HepG2 (cell line): ENCODE results near the gene STK32C. TPM values are rescaled to one million over a fixed set of nuclear protein-coding genes. Genes with fewer than 3 reads are reported as not detected.

Experiments
- ATAC-seq: fragments of 200-7000 bp; cut with Tn5 transposase; 3 replicates; pipeline ENCODE4 v1.9.1; 2020; ENCODE audit warnings: mild to moderate bottlenecking, moderate library complexity
- BruUV-seq: library from RNA; stranded (reverse); fragments of 400-500 nt; replicated peaks from 2 replicates; lab custom pipeline; 2021; lab: Mats Ljungman, UMichigan
- CTCF ChIA-PET: fragments of 300-600 bp; formaldehyde crosslinking; extraction: SDS; loops from one replicate; lab custom pipeline; 2021; ENCODE audit warnings: low total read pairs, inconsistent platforms, low intra/inter-chr PET ratio; lab: Yijun Ruan, JAX
- POLR2A ChIA-PET: fragments of 350-600 bp; sonication (Branson Sonifier 250); formaldehyde crosslinking; loops from one replicate; lab custom pipeline; 2020; ENCODE audit warnings: antibody characterized with exemption, inconsistent platforms; lab: Yijun Ruan, JAX
- DNase-seq: peaks from one replicate; pipeline ENCODE4 v3.0.0-alpha.2; 2015; ENCODE audit warnings: low spot score
- FAIRE-seq: peaks from 3 replicates; lab custom pipeline; 2011; peaks lifted over from hg19 to GRCh38; lab: Jason Lieb, UNC
- H2AFZ ChIP-seq: one replicate; pipeline ENCODE4 v1.6.1; 2011; ENCODE audit warnings: low read length, inconsistent platforms
- H3K27ac ChIP-seq: fragments of 300-600 bp; 3 replicates; pipeline ENCODE4 v1.8.0; 2011; ENCODE audit warnings: mixed run types, mild to moderate bottlenecking, mixed read lengths, low read length, inconsistent platforms; ENCODE audit not compliant: insufficient read depth; ENCODE audit errors: extremely low read length
- H3K27me3 ChIP-seq, 2 experiments: fragments of 200-600 bp in 1 of 2; 2 replicates in 1 of 2; 3 replicates in 1 of 2; pipeline versions ENCODE4 v1.6.0 to v1.8.0; 2011; ENCODE audit warnings: low read length in 2 of 2, mild to moderate bottlenecking in 2 of 2, moderate library complexity in 2 of 2, inconsistent platforms in 1 of 2; ENCODE audit not compliant: insufficient read depth in 2 of 2, control insufficient read depth in 1 of 2
- H3K36me3 ChIP-seq, 2 experiments: fragments of 200-600 bp in 1 of 2; replicated peaks in 1 of 2; 2 replicates in 1 of 2; 3 replicates in 1 of 2; pipeline versions ENCODE4 v1.5.1 to v1.8.0; 2011; ENCODE audit warnings: low read length in 2 of 2, inconsistent platforms in 1 of 2; ENCODE audit not compliant: insufficient read depth in 2 of 2, control insufficient read depth in 1 of 2
- H3K4me1 ChIP-seq: 2 replicates; pipeline ENCODE4 v1.5.1; 2012; ENCODE audit warnings: low read length, inconsistent platforms; ENCODE audit not compliant: insufficient read depth
- H3K4me2 ChIP-seq: 2 replicates; pipeline ENCODE4 v1.6.0; 2011; ENCODE audit warnings: low read depth, low read length, inconsistent platforms
- H3K4me3 ChIP-seq, 3 experiments: fragments of 200-600 bp in 1 of 3; sonication (generic), shearing (Covaris generic) in 1 of 3; replicated peaks in 1 of 3; 2 replicates each; pipeline ENCODE4 v1.5.1; 2011 to 2016; ENCODE audit warnings: low read length in 3 of 3, inconsistent platforms in 2 of 3, low read depth in 2 of 3, mild to moderate bottlenecking in 2 of 3, control low read depth in 1 of 3, mixed read lengths in 1 of 3; ENCODE audit not compliant: insufficient read depth in 1 of 3
- H3K79me2 ChIP-seq: one replicate; pipeline ENCODE4 v1.6.1; 2011; ENCODE audit warnings: low read length, inconsistent platforms; ENCODE audit not compliant: insufficient read depth
- H3K9ac ChIP-seq: 2 replicates; pipeline ENCODE4 v1.6.0; 2011; ENCODE audit warnings: mild to moderate bottlenecking, low read depth, low read length, inconsistent platforms; ENCODE audit not compliant: insufficient read depth
- H3K9me3 ChIP-seq: 2 replicates; pipeline ENCODE4 v1.5.1; 2012; ENCODE audit warnings: mild to moderate bottlenecking, low read length
- H4K20me1 ChIP-seq: 2 replicates; pipeline ENCODE4 v1.6.0; 2011; ENCODE audit warnings: inconsistent platforms, mild to moderate bottlenecking, low read length, moderate library complexity; ENCODE audit not compliant: insufficient read depth
- AKAP8 ChIP-seq: sonication (generic); formaldehyde crosslinking; IDR thresholded peaks from 2 replicates; pipeline ENCODE4 v1.5.1; 2020; ENCODE audit warnings: mild to moderate bottlenecking, missing genetic modification reagents
- MTA1 ChIP-seq: sonication (generic); formaldehyde crosslinking; IDR thresholded peaks from 2 replicates; pipeline ENCODE4 v1.4.0; 2020; ENCODE audit warnings: missing genetic modification reagents, mild to moderate bottlenecking, borderline replicate concordance
- MTF2 ChIP-seq: sonication (generic); formaldehyde crosslinking; IDR thresholded peaks from 2 replicates; pipeline ENCODE4 v1.5.0; 2020; ENCODE audit warnings: missing genetic modification reagents, borderline replicate concordance
- SAP130 ChIP-seq: IDR thresholded peaks from 2 replicates; pipeline ENCODE4 v1.6.1; 2016; ENCODE audit warnings: low read depth
- SKI ChIP-seq: fragments of 450-650 bp; IDR thresholded peaks from one replicate; pipeline ENCODE4 v1.6.1; 2018; ENCODE audit warnings: mild to moderate bottlenecking; ENCODE audit not compliant: partially characterized antibody
- TBP ChIP-seq: sonication (generic); formaldehyde crosslinking; IDR thresholded peaks from 2 replicates; pipeline ENCODE4 v1.5.0; 2020; ENCODE audit warnings: missing genetic modification reagents
- ZNF138 ChIP-seq: sonication (generic); formaldehyde crosslinking; IDR thresholded peaks from 2 replicates; pipeline ENCODE4 v1.5.0; 2020; ENCODE audit warnings: mild to moderate bottlenecking, low read depth, missing genetic modification reagents
- ZNF205 ChIP-seq: IDR thresholded peaks from 2 replicates; pipeline ENCODE4 v1.6.1; 2018; ENCODE audit warnings: missing biosample characterization, missing genetic modification reagents
- ZNF337 ChIP-seq: sonication (generic); formaldehyde crosslinking; IDR thresholded peaks from 2 replicates; pipeline ENCODE4 v1.5.1; 2020; ENCODE audit warnings: missing genetic modification reagents, low read depth, mild to moderate bottlenecking, borderline replicate concordance
- ZNF891 ChIP-seq: sonication (generic); formaldehyde crosslinking; IDR thresholded peaks from 2 replicates; pipeline ENCODE4 v1.5.0; 2020; ENCODE audit warnings: mild to moderate bottlenecking, missing genetic modification reagents
- WGBS: methylation state at CpG from one replicate; pipeline ENCODE4 v1.1.6; 2017; ENCODE audit warnings: low lambda C conversion rate; 5-methylcytosine and 5-hydroxymethylcytosine counted together
- in situ Hi-C: cut with HindIII; loops from 2 replicates; pipeline ENCODE4 v1.10.0; 2017; ENCODE audit warnings: low pct_unique_long_range_greater_than_20kb; ENCODE audit not compliant: extremely low pct_ligation_motif_present
- intact Hi-C: fragments of 100-400 bp; cut with micrococcal nuclease; formaldehyde crosslinking; loops from one replicate; pipeline ENCODE4 v1.10.0; 2022; ENCODE audit not compliant: unreplicated experiment
- polyA plus RNA-seq, 8 experiments: library from polyadenylated mRNA; depleted of rRNA in 3 of 8; stranded (reverse) in 7 of 8; unstranded in 1 of 8; fragments of >200 nt; fragmentation: Illumina TruSeq in 4 of 8; extraction: Trizol in 4 of 8; gene quantifications; 2 replicates each; pipeline versions ENCODE4 v1.2.1 to v1.2.3, GENCODE V29; 2011 to 2016; ENCODE audit warnings: low read depth in 4 of 8, missing spikeins in 1 of 8, mixed read lengths in 1 of 8; ENCODE audit not compliant: insufficient read depth in 1 of 8
- total RNA-seq, 5 experiments: library from RNA; depleted of rRNA; stranded (reverse); fragments of >200 nt; fragmentation: Illumina TruSeq; extraction: Trizol; gene quantifications; 2 replicates each; pipeline ENCODE4 v1.2.3, GENCODE V29; 2016; ENCODE audit warnings: low read depth in 1 of 5
- TF ChIP-seq, protein P1 (sequence below): sonication (generic); formaldehyde crosslinking; conservative IDR thresholded peaks from 2 replicates; pipeline ENCODE4 v1.8.0; 2022; ENCODE audit warnings: mild to moderate bottlenecking, moderate library complexity, missing genetic modification reagents
- TF ChIP-seq, protein P2 (sequence below): sonication (generic); formaldehyde crosslinking; IDR thresholded peaks from 2 replicates; pipeline ENCODE4 v1.5.0; 2020; ENCODE audit warnings: mild to moderate bottlenecking, missing genetic modification reagents

Gene STK32C
- total and polyA plus RNA-seq, 2 of the 13 experiments (the other 11 are each of a cell fraction or from before 2014, with no cell fraction given): 10.9 to 19.4 TPM

DNA sequence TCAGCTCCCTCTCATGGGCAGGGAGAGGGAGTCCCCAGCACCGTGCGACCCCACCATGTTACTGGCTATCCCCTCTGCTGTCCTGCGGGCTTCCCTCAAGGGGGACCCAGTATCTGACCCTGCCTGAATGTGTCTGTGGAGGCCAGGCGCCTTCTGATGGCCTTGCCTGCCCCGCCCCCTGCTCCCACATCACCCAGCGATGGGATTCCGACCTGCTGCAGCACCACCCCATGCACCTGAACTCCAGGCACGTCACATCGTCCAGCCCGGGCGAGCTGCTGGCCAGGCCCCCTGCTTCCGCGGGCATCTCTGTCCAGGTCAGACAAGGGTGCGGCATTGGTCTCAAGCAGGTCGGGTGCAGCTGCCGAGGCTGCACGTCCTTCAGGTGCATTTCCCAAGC lies 43.2 kb upstream of the STK32C start:
- no peak for DNase-seq
- no peaks in the 10 kb centered on the region for H3K27me3 ChIP-seq

More for the DNA sequence above, 43.2 kb upstream of the STK32C start:
- no TSS peak for BruUV-seq
- Histone ChIP-seq H3K9ac (no peak overlapping the region), H3K79me2 (no peaks in the 10 kb centered on the region), H3K27ac (no peak overlapping the region), H4K20me1 (no peaks in the 10 kb centered on the region), H3K36me3 (no peaks in the 10 kb centered on the region), H3K4me1 (peaks cover under 1% of the 10 kb centered on the region), H2AFZ (no peak overlapping the region), H3K4me2 (no peak overlapping the region), H3K4me3 (no peak overlapping the region), H3K9me3 (no peaks in the 10 kb centered on the region)
- WGBS: 85% methylated on average over 14 of the region's 17 CpGs
- in situ Hi-C loops (no loop called here), intact Hi-C loops (no loop called here)
- ATAC-seq (no peak), FAIRE-seq (no peak)
- TF ChIP-seq AKAP8 (CRISPR knock-in tag) (no peak), SKI (no peak), ZNF337 (CRISPR knock-in tag) (no peak), ZNF205 (CRISPR knock-in tag) (no peak), ZNF138 (CRISPR knock-in tag) (no peak), TBP (CRISPR knock-in tag) (no peak), SAP130 (CRISPR knock-in tag) (no peak), MTF2 (CRISPR knock-in tag) (no peak), MTA1 (no peak), ZNF891 (CRISPR knock-in tag) (no peak)
- TF ChIP-seq, protein P1, sequence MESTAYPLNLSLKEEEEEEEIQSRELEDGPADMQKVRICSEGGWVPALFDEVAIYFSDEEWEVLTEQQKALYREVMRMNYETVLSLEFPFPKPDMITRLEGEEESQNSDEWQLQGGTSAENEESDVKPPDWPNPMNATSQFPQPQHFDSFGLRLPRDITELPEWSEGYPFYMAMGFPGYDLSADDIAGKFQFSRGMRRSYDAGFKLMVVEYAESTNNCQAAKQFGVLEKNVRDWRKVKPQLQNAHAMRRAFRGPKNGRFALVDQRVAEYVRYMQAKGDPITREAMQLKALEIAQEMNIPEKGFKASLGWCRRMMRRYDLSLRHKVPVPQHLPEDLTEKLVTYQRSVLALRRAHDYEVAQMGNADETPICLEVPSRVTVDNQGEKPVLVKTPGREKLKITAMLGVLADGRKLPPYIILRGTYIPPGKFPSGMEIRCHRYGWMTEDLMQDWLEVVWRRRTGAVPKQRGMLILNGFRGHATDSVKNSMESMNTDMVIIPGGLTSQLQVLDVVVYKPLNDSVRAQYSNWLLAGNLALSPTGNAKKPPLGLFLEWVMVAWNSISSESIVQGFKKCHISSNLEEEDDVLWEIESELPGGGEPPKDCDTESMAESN (CRISPR knock-in tag): no peak
- TF ChIP-seq, protein P2, sequence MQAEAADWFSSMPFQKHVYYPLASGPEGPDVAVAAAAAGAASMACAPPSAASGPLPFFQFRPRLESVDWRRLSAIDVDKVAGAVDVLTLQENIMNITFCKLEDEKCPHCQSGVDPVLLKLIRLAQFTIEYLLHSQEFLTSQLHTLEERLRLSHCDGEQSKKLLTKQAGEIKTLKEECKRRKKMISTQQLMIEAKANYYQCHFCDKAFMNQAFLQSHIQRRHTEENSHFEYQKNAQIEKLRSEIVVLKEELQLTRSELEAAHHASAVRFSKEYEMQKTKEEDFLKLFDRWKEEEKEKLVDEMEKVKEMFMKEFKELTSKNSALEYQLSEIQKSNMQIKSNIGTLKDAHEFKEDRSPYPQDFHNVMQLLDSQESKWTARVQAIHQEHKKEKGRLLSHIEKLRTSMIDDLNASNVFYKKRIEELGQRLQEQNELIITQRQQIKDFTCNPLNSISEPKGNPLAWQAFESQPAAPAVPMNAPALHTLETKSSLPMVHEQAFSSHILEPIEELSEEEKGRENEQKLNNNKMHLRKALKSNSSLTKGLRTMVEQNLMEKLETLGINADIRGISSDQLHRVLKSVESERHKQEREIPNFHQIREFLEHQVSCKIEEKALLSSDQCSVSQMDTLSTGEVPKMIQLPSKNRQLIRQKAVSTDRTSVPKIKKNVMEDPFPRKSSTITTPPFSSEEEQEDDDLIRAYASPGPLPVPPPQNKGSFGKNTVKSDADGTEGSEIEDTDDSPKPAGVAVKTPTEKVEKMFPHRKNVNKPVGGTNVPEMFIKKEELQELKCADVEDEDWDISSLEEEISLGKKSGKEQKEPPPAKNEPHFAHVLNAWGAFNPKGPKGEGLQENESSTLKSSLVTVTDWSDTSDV (CRISPR knock-in tag): no peak
- ChIA-PET POLR2A (no interaction called here), CTCF (interaction anchor here (3.1 kb wide), 1 partner anchor 128 kb away, joined by 50 read pairs; no protein-coding TSS in a partner anchor)
